Liver (tissue), 9 donors: ENCODE data around the gene ST6GALNAC3. TPM values are rescaled to one million over a fixed set of nuclear protein-coding genes. Genes with fewer than 3 reads are reported as not detected.

Experiments
- DNase-seq: peaks from one replicate; pipeline ENCODE4 v3.0.0-alpha.2; 2017; ENCODE audit warnings: low spot score
- H3K27ac ChIP-seq, 2 donors: one replicate each; pipeline ENCODE4 v1.7.0; 2013; ENCODE audit warnings: inconsistent platforms in 2 of 2, low read length in 2 of 2, control low read depth in 1 of 2, low read depth in 1 of 2, mild to moderate bottlenecking in 1 of 2
- H3K27me3 ChIP-seq, 4 donors: one replicate each; pipeline versions ENCODE4 v1.6.1 to v1.7.0; 2013; ENCODE audit warnings: low read length in 3 of 4, inconsistent platforms in 1 of 4, mild to moderate bottlenecking in 1 of 4, moderate library complexity in 1 of 4; ENCODE audit not compliant: control insufficient read depth in 4 of 4, insufficient read depth in 4 of 4
- H3K36me3 ChIP-seq, 4 donors: one replicate each; pipeline versions ENCODE4 v1.6.1 to v1.7.0; 2013; ENCODE audit warnings: low read length in 3 of 4, mild to moderate bottlenecking in 3 of 4, low read depth in 1 of 4, moderate library complexity in 1 of 4; ENCODE audit not compliant: control insufficient read depth in 4 of 4, insufficient read depth in 3 of 4
- H3K4me1 ChIP-seq, 4 donors: one replicate each; pipeline versions ENCODE4 v1.6.1 to v1.7.0; 2013; ENCODE audit warnings: low read length in 3 of 4, mild to moderate bottlenecking in 3 of 4, moderate library complexity in 1 of 4; ENCODE audit not compliant: control insufficient read depth in 4 of 4, insufficient read depth in 4 of 4
- H3K4me3 ChIP-seq, 3 donors: one replicate each; pipeline versions ENCODE4 v1.6.1 to v1.7.0; 2013; ENCODE audit warnings: low read length in 3 of 3, control low read depth in 1 of 3, low read depth in 1 of 3, mild to moderate bottlenecking in 1 of 3
- H3K9ac ChIP-seq, 2 donors: one replicate each; pipeline ENCODE4 v1.7.0; 2013; ENCODE audit warnings: low read length in 2 of 2, mild to moderate bottlenecking in 2 of 2, moderate library complexity in 2 of 2, control low read depth in 1 of 2, low read depth in 1 of 2
- H3K9me3 ChIP-seq, 4 donors: one replicate each; pipeline versions ENCODE4 v1.6.1 to v1.7.0; 2013; ENCODE audit warnings: low read length in 3 of 4; ENCODE audit not compliant: control insufficient read depth in 4 of 4
- FOXA1 ChIP-seq: IDR thresholded peaks from 2 replicates; pipeline ENCODE4 v1.6.1; 2016; ENCODE audit warnings: antibody characterized with exemption
- FOXA2 ChIP-seq: IDR thresholded peaks from 2 replicates; pipeline ENCODE4 v1.6.1; 2016; ENCODE audit warnings: antibody characterized with exemption
- GABPA ChIP-seq, 2 donors: IDR thresholded peaks in 1 of 2; conservative IDR thresholded peaks in 1 of 2; 2 replicates each; pipeline ENCODE4 v1.6.1; 2016; ENCODE audit warnings: antibody characterized with exemption in 2 of 2, mild to moderate bottlenecking in 1 of 2, moderate library complexity in 1 of 2
- HNF4G ChIP-seq: IDR thresholded peaks from 2 replicates; pipeline ENCODE4 v1.6.1; 2016; ENCODE audit warnings: antibody characterized with exemption
- NR2F2 ChIP-seq: IDR thresholded peaks from 2 replicates; pipeline ENCODE4 v1.6.1; 2016; ENCODE audit warnings: antibody characterized with exemption
- RXRA ChIP-seq, 2 donors: IDR thresholded peaks; 2 replicates each; pipeline ENCODE4 v1.6.1; 2017 to 2018; ENCODE audit warnings: antibody characterized with exemption in 2 of 2, mild to moderate bottlenecking in 1 of 2
- TAF1 ChIP-seq: conservative IDR thresholded peaks from 2 replicates; pipeline ENCODE4 v1.6.1; 2016; ENCODE audit warnings: antibody characterized with exemption, mild to moderate bottlenecking
- YY1 ChIP-seq: IDR thresholded peaks from 2 replicates; pipeline ENCODE4 v1.6.1; 2016; ENCODE audit warnings: antibody characterized with exemption, mild to moderate bottlenecking
- WGBS: extraction: QIAGEN DNeasy Blood & Tissue Kit; methylation state at CpG from one replicate; pipeline ENCODE4 v1.1.7; 2013; 5-methylcytosine and 5-hydroxymethylcytosine counted together
- polyA plus RNA-seq, 2 donors: library from polyadenylated mRNA; stranded (reverse) in 1 of 2; unstranded in 1 of 2; fragments of 200-250 nt in 1 of 2; fragments of >200 nt in 1 of 2; fragmentation: Nextera tagmentation in 1 of 2; extraction: Ambion mirVana in 1 of 2; gene quantifications; one replicate each; pipeline versions ENCODE4 v1.2.1 to v1.2.3, GENCODE V29; 2013 to 2015
- total RNA-seq, 2 donors: library from RNA; depleted of rRNA; stranded (reverse); fragments of >200 nt; gene quantifications; one replicate each; pipeline ENCODE4 v1.2.3, GENCODE V29; 2014
- TF ChIP-seq, protein P1 (sequence below): IDR thresholded peaks from 2 replicates; pipeline ENCODE4 v1.6.1; 2016; ENCODE audit warnings: antibody characterized with exemption
- TF ChIP-seq, protein P2 (sequence below): IDR thresholded peaks from 2 replicates; pipeline ENCODE4 v1.6.1; 2016; ENCODE audit warnings: antibody characterized with exemption
- TF ChIP-seq, protein P3 (sequence below): IDR thresholded peaks from 2 replicates; pipeline ENCODE4 v1.6.1; 2016; ENCODE audit warnings: antibody characterized with exemption
- TF ChIP-seq, protein P4 (sequence below): fragments of 150-350 bp; IDR thresholded peaks from 2 replicates; pipeline ENCODE4 v1.5.1; 2017; ENCODE audit warnings: improper control_type of control experiment, low read depth, low read length; ENCODE audit not compliant: missing input control
- TF ChIP-seq, protein P5 (sequence below): IDR thresholded peaks from 2 replicates; pipeline ENCODE4 v1.6.1; 2016; ENCODE audit warnings: antibody characterized with exemption, mild to moderate bottlenecking
- donor health status: healthy.
- donor health status: healthy.
- donor health status: healthy.
- donor health status: healthy.
- donor health status: healthy.

ST6GALNAC3 gene
- total and polyA plus RNA-seq, 4 donors: 1.2 to 5.0 (median 3.2) TPM

DNA sequence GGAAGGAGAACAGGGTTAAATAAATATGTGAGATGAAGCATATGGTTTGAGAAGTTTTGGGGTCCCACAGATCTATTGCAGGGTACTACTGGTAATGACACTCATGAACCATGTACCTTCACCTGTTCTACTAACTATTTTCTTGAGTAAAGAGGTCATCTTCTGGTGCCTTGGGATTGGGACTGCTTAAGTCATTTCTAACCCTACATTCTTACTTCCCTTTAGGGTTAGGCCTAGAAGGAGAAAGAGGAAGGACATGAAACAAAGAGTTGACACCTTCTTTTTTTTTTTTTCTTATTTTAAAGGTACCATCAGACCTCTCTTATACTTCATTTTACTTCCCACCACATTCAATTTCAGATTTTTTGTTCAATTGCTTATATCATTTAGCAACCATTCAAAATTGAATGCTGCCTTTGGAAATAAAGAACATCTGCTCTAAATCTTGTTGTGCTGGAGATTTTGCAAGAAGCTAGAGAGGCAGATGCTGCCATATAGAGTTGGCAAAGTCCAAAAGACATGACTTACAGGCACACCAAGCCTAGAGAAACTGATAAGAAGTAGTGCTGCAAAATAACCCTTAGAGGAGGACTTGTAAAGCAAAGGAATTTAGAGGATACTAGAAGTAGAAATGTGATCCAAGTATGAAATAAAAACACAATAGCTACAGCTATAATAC lies 418.3 kb downstream of the ST6GALNAC3 start:
- H3K4me3 ChIP-seq: no peak overlapping the region
- peaks cover 0 to 3% (median 0%) of the 10 kb centered on the region in 4 donors for H3K9me3 ChIP-seq

DNA sequence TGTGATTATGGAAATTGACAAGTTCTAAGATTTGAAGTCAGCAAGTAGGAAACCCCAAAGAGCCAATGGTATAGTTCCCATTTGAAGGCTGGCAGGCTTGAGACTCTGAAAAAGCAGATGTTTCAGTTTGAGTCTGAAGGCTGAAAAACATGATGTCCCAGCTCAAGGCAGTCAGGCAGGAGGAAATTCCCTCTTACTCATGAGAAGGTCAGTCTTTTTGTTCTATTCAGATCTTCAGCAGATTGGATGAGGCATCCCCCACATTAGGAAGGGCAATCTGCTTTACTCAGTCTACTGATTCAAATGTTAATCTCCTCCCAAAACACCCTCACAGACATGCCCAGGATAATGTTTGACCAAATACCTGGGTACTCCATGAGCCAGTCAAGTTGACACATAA lies 420.3 kb downstream of the ST6GALNAC3 start:
- TF ChIP-seq FOXA2 (no peak), YY1 (no peak), NR2F2 (no peak)
- TF ChIP-seq, protein P1, sequence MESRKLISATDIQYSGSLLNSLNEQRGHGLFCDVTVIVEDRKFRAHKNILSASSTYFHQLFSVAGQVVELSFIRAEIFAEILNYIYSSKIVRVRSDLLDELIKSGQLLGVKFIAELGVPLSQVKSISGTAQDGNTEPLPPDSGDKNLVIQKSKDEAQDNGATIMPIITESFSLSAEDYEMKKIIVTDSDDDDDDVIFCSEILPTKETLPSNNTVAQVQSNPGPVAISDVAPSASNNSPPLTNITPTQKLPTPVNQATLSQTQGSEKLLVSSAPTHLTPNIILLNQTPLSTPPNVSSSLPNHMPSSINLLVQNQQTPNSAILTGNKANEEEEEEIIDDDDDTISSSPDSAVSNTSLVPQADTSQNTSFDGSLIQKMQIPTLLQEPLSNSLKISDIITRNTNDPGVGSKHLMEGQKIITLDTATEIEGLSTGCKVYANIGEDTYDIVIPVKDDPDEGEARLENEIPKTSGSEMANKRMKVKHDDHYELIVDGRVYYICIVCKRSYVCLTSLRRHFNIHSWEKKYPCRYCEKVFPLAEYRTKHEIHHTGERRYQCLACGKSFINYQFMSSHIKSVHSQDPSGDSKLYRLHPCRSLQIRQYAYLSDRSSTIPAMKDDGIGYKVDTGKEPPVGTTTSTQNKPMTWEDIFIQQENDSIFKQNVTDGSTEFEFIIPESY: no peak
- TF ChIP-seq, protein P2, sequence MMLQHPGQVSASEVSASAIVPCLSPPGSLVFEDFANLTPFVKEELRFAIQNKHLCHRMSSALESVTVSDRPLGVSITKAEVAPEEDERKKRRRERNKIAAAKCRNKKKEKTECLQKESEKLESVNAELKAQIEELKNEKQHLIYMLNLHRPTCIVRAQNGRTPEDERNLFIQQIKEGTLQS: no peak
- TF ChIP-seq, protein P3, sequence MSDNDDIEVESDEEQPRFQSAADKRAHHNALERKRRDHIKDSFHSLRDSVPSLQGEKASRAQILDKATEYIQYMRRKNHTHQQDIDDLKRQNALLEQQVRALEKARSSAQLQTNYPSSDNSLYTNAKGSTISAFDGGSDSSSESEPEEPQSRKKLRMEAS: no peak
- TF ChIP-seq, protein P4, sequence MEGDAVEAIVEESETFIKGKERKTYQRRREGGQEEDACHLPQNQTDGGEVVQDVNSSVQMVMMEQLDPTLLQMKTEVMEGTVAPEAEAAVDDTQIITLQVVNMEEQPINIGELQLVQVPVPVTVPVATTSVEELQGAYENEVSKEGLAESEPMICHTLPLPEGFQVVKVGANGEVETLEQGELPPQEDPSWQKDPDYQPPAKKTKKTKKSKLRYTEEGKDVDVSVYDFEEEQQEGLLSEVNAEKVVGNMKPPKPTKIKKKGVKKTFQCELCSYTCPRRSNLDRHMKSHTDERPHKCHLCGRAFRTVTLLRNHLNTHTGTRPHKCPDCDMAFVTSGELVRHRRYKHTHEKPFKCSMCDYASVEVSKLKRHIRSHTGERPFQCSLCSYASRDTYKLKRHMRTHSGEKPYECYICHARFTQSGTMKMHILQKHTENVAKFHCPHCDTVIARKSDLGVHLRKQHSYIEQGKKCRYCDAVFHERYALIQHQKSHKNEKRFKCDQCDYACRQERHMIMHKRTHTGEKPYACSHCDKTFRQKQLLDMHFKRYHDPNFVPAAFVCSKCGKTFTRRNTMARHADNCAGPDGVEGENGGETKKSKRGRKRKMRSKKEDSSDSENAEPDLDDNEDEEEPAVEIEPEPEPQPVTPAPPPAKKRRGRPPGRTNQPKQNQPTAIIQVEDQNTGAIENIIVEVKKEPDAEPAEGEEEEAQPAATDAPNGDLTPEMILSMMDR: no peak
- Histone ChIP-seq H3K4me1 (no peaks in the 10 kb centered on the region), H3K9ac (no peak overlapping the region), H3K36me3 (no peaks in the 10 kb centered on the region), H3K27me3 (no peaks in the 10 kb centered on the region), H3K9me3 (peaks cover 0 to 3% (median 0%) of the 10 kb centered on the region in 4 donors), H3K4me3 (no peak overlapping the region), H3K27ac (no peak overlapping the region)
- DNase-seq: no peak

More for the DNA sequence above, 418.3 kb downstream of the ST6GALNAC3 start:
- Histone ChIP-seq H3K9ac (no peak overlapping the region), H3K36me3 (no peaks in the 10 kb centered on the region), H3K27me3 (no peaks in the 10 kb centered on the region), H3K27ac (no peak overlapping the region), H3K4me1 (no peaks in the 10 kb centered on the region)
- DNase-seq: no peak
- TF ChIP-seq, protein P1: no peak

DNA sequence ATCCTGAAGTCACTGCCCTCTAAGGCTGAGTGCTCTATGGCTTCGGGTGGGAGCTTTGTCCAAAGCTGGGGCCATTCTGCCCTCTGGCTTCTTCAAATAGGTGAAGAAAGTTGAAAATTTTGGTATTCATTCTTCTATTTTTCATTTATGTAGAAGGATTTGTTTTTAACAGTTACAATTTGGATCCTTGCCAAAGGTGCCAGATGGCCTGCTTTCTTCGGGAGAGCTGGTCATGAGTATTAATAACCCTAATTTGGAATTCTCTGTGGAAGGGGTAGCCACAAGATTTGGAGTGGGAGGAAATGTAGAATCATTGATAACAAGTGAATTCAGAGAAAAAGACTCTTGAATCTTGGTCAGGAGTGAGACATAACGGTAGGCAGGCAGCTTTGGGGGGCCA lies 422.3 kb downstream of the ST6GALNAC3 start:
- DNase-seq: no peak
- no peak for TF ChIP-seq RXRA (IDR thresholded peaks at IDR 0.05)
- TF ChIP-seq, protein P5, sequence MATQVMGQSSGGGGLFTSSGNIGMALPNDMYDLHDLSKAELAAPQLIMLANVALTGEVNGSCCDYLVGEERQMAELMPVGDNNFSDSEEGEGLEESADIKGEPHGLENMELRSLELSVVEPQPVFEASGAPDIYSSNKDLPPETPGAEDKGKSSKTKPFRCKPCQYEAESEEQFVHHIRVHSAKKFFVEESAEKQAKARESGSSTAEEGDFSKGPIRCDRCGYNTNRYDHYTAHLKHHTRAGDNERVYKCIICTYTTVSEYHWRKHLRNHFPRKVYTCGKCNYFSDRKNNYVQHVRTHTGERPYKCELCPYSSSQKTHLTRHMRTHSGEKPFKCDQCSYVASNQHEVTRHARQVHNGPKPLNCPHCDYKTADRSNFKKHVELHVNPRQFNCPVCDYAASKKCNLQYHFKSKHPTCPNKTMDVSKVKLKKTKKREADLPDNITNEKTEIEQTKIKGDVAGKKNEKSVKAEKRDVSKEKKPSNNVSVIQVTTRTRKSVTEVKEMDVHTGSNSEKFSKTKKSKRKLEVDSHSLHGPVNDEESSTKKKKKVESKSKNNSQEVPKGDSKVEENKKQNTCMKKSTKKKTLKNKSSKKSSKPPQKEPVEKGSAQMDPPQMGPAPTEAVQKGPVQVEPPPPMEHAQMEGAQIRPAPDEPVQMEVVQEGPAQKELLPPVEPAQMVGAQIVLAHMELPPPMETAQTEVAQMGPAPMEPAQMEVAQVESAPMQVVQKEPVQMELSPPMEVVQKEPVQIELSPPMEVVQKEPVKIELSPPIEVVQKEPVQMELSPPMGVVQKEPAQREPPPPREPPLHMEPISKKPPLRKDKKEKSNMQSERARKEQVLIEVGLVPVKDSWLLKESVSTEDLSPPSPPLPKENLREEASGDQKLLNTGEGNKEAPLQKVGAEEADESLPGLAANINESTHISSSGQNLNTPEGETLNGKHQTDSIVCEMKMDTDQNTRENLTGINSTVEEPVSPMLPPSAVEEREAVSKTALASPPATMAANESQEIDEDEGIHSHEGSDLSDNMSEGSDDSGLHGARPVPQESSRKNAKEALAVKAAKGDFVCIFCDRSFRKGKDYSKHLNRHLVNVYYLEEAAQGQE: no peak
- TF ChIP-seq HNF4G: no peak
- TF ChIP-seq TAF1: no peak
- TF ChIP-seq GABPA (IDR thresholded peaks at IDR 0.05 in 1 of 2, conservative IDR thresholded peaks at IDR 0.05 in 1 of 2): no peak
- no peak for TF ChIP-seq FOXA1
- TF ChIP-seq, protein P4: no peak
- no peak for TF ChIP-seq NR2F2
- 76% methylated on average over 3 of the region's 3 CpGs for WGBS

More for the DNA sequence above, 422.3 kb downstream of the ST6GALNAC3 start:
- H3K9ac ChIP-seq: no peak overlapping the region
- no peak overlapping the region for H3K27ac ChIP-seq
- H3K4me1 ChIP-seq: no peaks in the 10 kb centered on the region
- no peaks in the 10 kb centered on the region for H3K27me3 ChIP-seq
- H3K36me3 ChIP-seq: no peaks in the 10 kb centered on the region
- H3K4me3 ChIP-seq: no peak overlapping the region
- peaks cover 0 to 3% (median 0%) of the 10 kb centered on the region in 4 donors for H3K9me3 ChIP-seq
